OCI-LY1 (cell line): Measurements from ENCODE around the gene CELF4.

ENCODE experiments used
- H2AFZ ChIP-seq: fragments of 200-600 bp; sonication (generic), shearing (Covaris generic); 2 replicates; pipeline ENCODE4 v1.6.0; 2014; ENCODE audit warnings: antibody characterized with exemption, mild to moderate bottlenecking, low read length
- H3F3A ChIP-seq: fragments of 200-600 bp; sonication (generic), shearing (Covaris generic); 2 replicates; pipeline ENCODE4 v1.6.0; 2014; ENCODE audit warnings: mild to moderate bottlenecking, antibody characterized with exemption, low read length, moderate library complexity; ENCODE audit not compliant: insufficient read depth
- H3K27ac ChIP-seq: fragments of 200-600 bp; sonication (generic); 2 replicates; pipeline ENCODE4 v1.5.1; 2014; ENCODE audit warnings: low read length, mixed run types, mild to moderate bottlenecking, low read depth; ENCODE audit not compliant: poor library complexity, severe bottlenecking
- H3K27me3 ChIP-seq: fragments of 200-600 bp; sonication (generic); 2 replicates; pipeline ENCODE4 v1.6.0; 2014; ENCODE audit warnings: antibody characterized with exemption, mild to moderate bottlenecking, low read length, moderate library complexity; ENCODE audit not compliant: insufficient read depth
- H3K36me3 ChIP-seq: fragments of 200-600 bp; sonication (generic); 2 replicates; pipeline ENCODE4 v1.6.1; 2014; ENCODE audit warnings: mild to moderate bottlenecking, antibody characterized with exemption, low read length, moderate library complexity, mixed read lengths; ENCODE audit not compliant: insufficient read depth
- H3K4me1 ChIP-seq: fragments of 200-600 bp; sonication (generic); 2 replicates; pipeline ENCODE4 v1.5.1; 2014; ENCODE audit warnings: mild to moderate bottlenecking, low read length, moderate library complexity; ENCODE audit not compliant: insufficient read depth, severe bottlenecking
- H3K4me2 ChIP-seq: fragments of 200-600 bp; sonication (generic), shearing (Covaris generic); 2 replicates; pipeline ENCODE4 v1.6.1; 2014; ENCODE audit warnings: low read length
- H3K4me3 ChIP-seq: fragments of 200-600 bp; sonication (generic); 2 replicates; pipeline ENCODE4 v1.5.1; 2014; ENCODE audit warnings: low read length, low read depth, mild to moderate bottlenecking, mixed read lengths; ENCODE audit not compliant: poor library complexity, severe bottlenecking
- H3K79me2 ChIP-seq: fragments of 200-600 bp; shearing (Covaris generic); 2 replicates; pipeline ENCODE4 v1.6.1; 2016; ENCODE audit warnings: mixed run types, low read length, mixed read lengths; ENCODE audit not compliant: insufficient read depth
- H3K9ac ChIP-seq: fragments of 200-600 bp; sonication (generic), shearing (Covaris generic); 2 replicates; pipeline ENCODE4 v1.6.1; 2014; ENCODE audit warnings: mild to moderate bottlenecking, low read length, mixed read lengths
- H3K9me2 ChIP-seq: fragments of 200-600 bp; sonication (generic), shearing (Covaris generic); 2 replicates; pipeline ENCODE4 v1.6.1; 2014; ENCODE audit warnings: low read depth, mild to moderate bottlenecking, low read length, mixed read lengths
- H3K9me3 ChIP-seq: fragments of 200-600 bp; shearing (Covaris generic); 2 replicates; pipeline ENCODE4 v1.6.1; 2014; ENCODE audit warnings: low read length, mixed read lengths
- H4K20me1 ChIP-seq: fragments of 200-600 bp; sonication (generic), shearing (Covaris generic); 2 replicates; pipeline ENCODE4 v1.6.0; 2016; ENCODE audit warnings: mild to moderate bottlenecking, low read length; ENCODE audit not compliant: insufficient read depth
- CTCF ChIP-seq: fragments of 200-600 bp; sonication (generic), shearing (Covaris generic); IDR thresholded peaks from 2 replicates; pipeline ENCODE4 v1.5.1; 2017; ENCODE audit warnings: mild to moderate bottlenecking, antibody characterized with exemption, low read length, moderate library complexity, mixed read lengths
- EZH2 ChIP-seq: fragments of 200-600 bp; sonication (generic), shearing (Covaris generic); IDR thresholded peaks from 2 replicates; pipeline ENCODE4 v1.8.0; 2017; ENCODE audit warnings: borderline replicate concordance, mixed run types, mild to moderate bottlenecking, antibody characterized with exemption, low read length, moderate library complexity, mixed read lengths

CELF4 gene

GRCh38 chr18:37578886-37579513 is 13.4 kb upstream of the CELF4 start:
- Histone ChIP-seq H3K79me2 (no peaks in the 10 kb centered on the region), H2AFZ (no peak overlapping the region), H3K9me3 (no peaks in the 10 kb centered on the region), H3K9me2 (no peaks in the 10 kb centered on the region), H3K4me3 (no peak overlapping the region), H4K20me1 (no peaks in the 10 kb centered on the region), H3K27ac (no peak overlapping the region), H3K9ac (no peak overlapping the region), H3K4me2 (no peak overlapping the region), H3K4me1 (no peaks in the 10 kb centered on the region), H3F3A (no peaks in the 10 kb centered on the region), H3K36me3 (no peaks in the 10 kb centered on the region), H3K27me3 (0 out of 2 replicates have a peak, but pooled peaks cover 3% of the 10 kb centered on the region)
- TF ChIP-seq CTCF (peak; percentile 57), EZH2 (no peak)

GRCh38 chr18:37578182-37578678 is 12.6 kb upstream of the CELF4 start:
- Histone ChIP-seq H3K27ac (no peak overlapping the region), H4K20me1 (no peaks in the 10 kb centered on the region), H3K79me2 (no peaks in the 10 kb centered on the region), H2AFZ (no peak overlapping the region), H3K9me2 (no peaks in the 10 kb centered on the region), H3K36me3 (no peaks in the 10 kb centered on the region), H3K4me2 (no peak overlapping the region), H3K4me1 (no peaks in the 10 kb centered on the region), H3K9ac (no peak overlapping the region), H3K4me3 (no peak overlapping the region), H3F3A (no peaks in the 10 kb centered on the region), H3K9me3 (no peaks in the 10 kb centered on the region), H3K27me3 (0 out of 2 replicates have a peak, but pooled peaks cover 3% of the 10 kb centered on the region)
- TF ChIP-seq EZH2: no peak
- no peak for TF ChIP-seq CTCF

- Histone ChIP-seq H3K4me1 (no peaks in the 10 kb centered on the region), H3K36me3 (no peaks in the 10 kb centered on the region), H3K4me2 (no peak overlapping the region), H3F3A (no peaks in the 10 kb centered on the region), H2AFZ (no peak overlapping the region), H3K9me3 (no peaks in the 10 kb centered on the region), H3K4me3 (no peak overlapping the region), H3K27ac (no peak overlapping the region), H3K9ac (no peak overlapping the region), H3K79me2 (no peaks in the 10 kb centered on the region), H4K20me1 (no peaks in the 10 kb centered on the region), H3K27me3 (0 out of 2 replicates have a peak, but pooled peaks cover 3% of the 10 kb centered on the region), H3K9me2 (no peaks in the 10 kb centered on the region)
- TF ChIP-seq EZH2 (no peak), CTCF (no peak)
These were observed 11.5 kb upstream of the CELF4 start for GRCh38 chr18:37577051-37577611.
